ENCODE results near the gene APOBEC4. TPM values are rescaled to one million over a fixed set of nuclear protein-coding genes. Genes with fewer than 3 reads are reported as not detected.

APOBEC4 gene
- polyA plus RNA-seq, 1 experiment, result not detected

GRCh38 chr1:183596500-183596899 is 56.6 kb downstream of the APOBEC4 start:
- H3K4me3 ChIP-seq (ENCODE audit: low read depth, low read length), result no peak overlapping the region
- POLR2A ChIA-PET, result no interaction called here
- H3K27me3 ChIP-seq (ENCODE audit: control insufficient read depth, insufficient read depth, low read length), result no peaks in the 10 kb centered on the region; the same call in 1 of the 2 replicates
- H3K36me3 ChIP-seq (ENCODE audit: control insufficient read depth, insufficient read depth, low read length), result no peaks in the 10 kb centered on the region
- no peak for DNase-seq (ENCODE audit: low read depth)
- no peak for TF ChIP-seq CTCF (IDR thresholded peaks at IDR 0.05; ENCODE audit: insufficient read depth, low read depth, low read length)
- CTCF ChIA-PET, result no interaction called here

Other genes with a start within 250 kb of the APOBEC4 start
- 1.4 and 2.1 TPM in 2 replicates for gene NMNAT2, start 234.9 kb downstream of the APOBEC4 start, polyA plus RNA-seq (2011; rRNA removed)
- gene SMG7, start 180.8 kb downstream of the APOBEC4 start, polyA plus RNA-seq (2011; rRNA removed), result 26.1 and 30.7 TPM in 2 replicates
- 1.7 and 2.0 TPM in 2 replicates for gene NCF2, start 62.9 kb downstream of the APOBEC4 start, polyA plus RNA-seq (2011; rRNA removed)
- 176 and 386 TPM in 2 replicates for gene ARPC5, start 17.5 kb downstream of the APOBEC4 start, polyA plus RNA-seq (2011; rRNA removed)
- gene RGL1, start 151.8 kb upstream of the APOBEC4 start, polyA plus RNA-seq (2011; rRNA removed), result 9.7 and 12.3 TPM in 2 replicates